PFSK-1 (cell line): ENCODE data around the gene SIGLEC1.

Source experiments
- FOXP2 ChIP-seq: optimal IDR thresholded peaks from 2 replicates; pipeline ENCODE3; 2011; ENCODE audit warnings: borderline replicate concordance, control low read depth, inconsistent platforms; ENCODE audit not compliant: insufficient read depth; ENCODE audit errors: extremely low read length, extremely low read depth
- POLR2AphosphoS5 ChIP-seq: IDR thresholded peaks from 2 replicates; pipeline ENCODE4 v1.6.1; 2012; ENCODE audit warnings: low read depth, mild to moderate bottlenecking, control low read depth, low read length, moderate library complexity
- REST ChIP-seq, 2 experiments: IDR thresholded peaks; 2 replicates each; pipeline versions ENCODE4 v1.6.1 to v1.8.0; 2011 to 2012; ENCODE audit warnings: low read depth in 2 of 2, low read length in 2 of 2, control low read depth in 1 of 2, inconsistent platforms in 1 of 2, mild to moderate bottlenecking in 1 of 2, moderate library complexity in 1 of 2; ENCODE audit not compliant: insufficient read depth in 1 of 2
- SIN3A ChIP-seq: IDR thresholded peaks from 2 replicates; pipeline ENCODE4 v1.6.1; 2012; ENCODE audit warnings: mild to moderate bottlenecking, low read length, moderate library complexity, borderline replicate concordance; ENCODE audit not compliant: insufficient read depth
- TAF1 ChIP-seq: IDR thresholded peaks from 2 replicates; pipeline ENCODE4 v1.6.1; 2012; ENCODE audit warnings: low read length, control low read depth, borderline replicate concordance; ENCODE audit not compliant: insufficient read depth

SIGLEC1 gene

DNA sequence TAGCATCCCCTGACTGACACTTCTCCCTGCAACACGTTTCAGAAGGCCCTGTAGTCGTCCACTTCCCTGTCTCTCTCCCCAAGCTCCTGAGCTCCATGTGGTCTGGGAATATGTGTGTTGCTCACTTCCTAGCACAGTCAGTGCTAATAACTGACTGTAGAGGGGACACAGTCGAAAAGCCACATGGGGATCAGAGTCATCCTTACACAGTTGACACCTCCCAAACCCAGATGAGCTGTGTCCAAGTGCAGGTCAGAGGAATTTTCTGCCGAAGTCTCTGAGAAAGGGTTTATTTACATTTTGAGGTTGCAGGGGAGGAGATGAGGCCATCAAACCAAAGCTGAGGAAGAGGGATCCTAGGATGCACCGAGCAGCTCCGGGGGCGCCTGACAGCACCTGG is 27.1 kb downstream of the SIGLEC1 start:
- TF ChIP-seq FOXP2, result no peak
- TF ChIP-seq REST (IDR thresholded peaks at IDR 0.05; ENCODE audit: insufficient read depth in 1 of 2, low read depth in 2 of 2, low read length in 2 of 2), result no peak
- no peak for TF ChIP-seq POLR2AphosphoS5
- no peak for TF ChIP-seq SIN3A
- no peak for TF ChIP-seq TAF1

GRCh38 chr20:3681931-3682781 is 30.2 kb downstream of the SIGLEC1 start, which contains the start of gene ADAM33:
ADAM33 (minus strand) TSS chr20:3682010; CDS start chr20:3682004, 6 bp downstream.
- TF ChIP-seq POLR2AphosphoS5, result no peak
- TF ChIP-seq FOXP2, result no peak
- TF ChIP-seq REST (IDR thresholded peaks at IDR 0.05; ENCODE audit: insufficient read depth in 1 of 2, low read depth in 2 of 2, low read length in 2 of 2), result no peak
- TF ChIP-seq TAF1, result no peak
- no peak for TF ChIP-seq SIN3A

GRCh38 chr20:3681352-3681930 is 31.0 kb downstream of the SIGLEC1 start:
- TF ChIP-seq SIN3A (no peak), POLR2AphosphoS5 (no peak), FOXP2 (no peak), REST (IDR thresholded peaks at IDR 0.05; ENCODE audit: insufficient read depth in 1 of 2, low read depth in 2 of 2, low read length in 2 of 2) (no peak), TAF1 (no peak)

GRCh38 chr20:3680701-3681351 is 31.6 kb downstream of the SIGLEC1 start:
- TF ChIP-seq REST (IDR thresholded peaks at IDR 0.05; ENCODE audit: insufficient read depth in 1 of 2, low read depth in 2 of 2, low read length in 2 of 2) (no peak), FOXP2 (no peak), SIN3A (no peak), POLR2AphosphoS5 (no peak), TAF1 (no peak)
